NT2/D1 (cell line): ENCODE results near the gene MGLL.

Experiments
- YY1 ChIP-seq: IDR thresholded peaks from 2 replicates; pipeline ENCODE4 v1.6.1; 2011; ENCODE audit not compliant: insufficient read length, insufficient read depth
- ZNF274 ChIP-seq: IDR thresholded peaks from 2 replicates; pipeline ENCODE4 v1.6.1; 2011; ENCODE audit warnings: mild to moderate bottlenecking, low read depth, low read length

GRCh38 chr3:127720161-127720823, 102.0 kb downstream of the MGLL start:
- no peak for TF ChIP-seq YY1
- TF ChIP-seq ZNF274: no peak
